KMS-11 (cell line): ENCODE results near the gene GSC2.

Experiments used
- H2AFZ ChIP-seq: fragments of 200-600 bp; sonication (generic); 2 replicates; pipeline ENCODE4 v1.6.1; 2016; ENCODE audit warnings: antibody characterized with exemption, mixed run types, low read depth
- H3K27ac ChIP-seq: fragments of 200-600 bp; sonication (generic); 2 replicates; pipeline ENCODE4 v1.6.1; 2016; ENCODE audit warnings: mild to moderate bottlenecking, mixed run types
- H3K27me3 ChIP-seq: fragments of 200-600 bp; sonication (generic); 2 replicates; pipeline ENCODE4 v1.6.1; 2017; ENCODE audit warnings: mild to moderate bottlenecking, low read depth, mixed run types, moderate library complexity; ENCODE audit not compliant: insufficient read depth
- H3K36me3 ChIP-seq: fragments of 200-600 bp; sonication (generic); 2 replicates; pipeline ENCODE4 v1.6.1; 2017; ENCODE audit warnings: mild to moderate bottlenecking, mixed run types; ENCODE audit not compliant: insufficient read depth
- H3K4me1 ChIP-seq: fragments of 200-600 bp; sonication (generic); 2 replicates; pipeline ENCODE4 v1.6.1; 2016; ENCODE audit warnings: mild to moderate bottlenecking, low read depth, mixed run types; ENCODE audit not compliant: poor library complexity, severe bottlenecking
- H3K4me2 ChIP-seq: fragments of 200-600 bp; sonication (generic); 2 replicates; pipeline ENCODE4 v1.7.0; 2016; ENCODE audit warnings: mild to moderate bottlenecking, mixed run types
- H3K4me3 ChIP-seq: fragments of 200-600 bp; sonication (generic); IDR thresholded peaks from 2 replicates; pipeline ENCODE4 v1.6.1; 2017; ENCODE audit warnings: low read depth, low read length, mixed read lengths; ENCODE audit not compliant: insufficient read depth
- H3K79me2 ChIP-seq: fragments of 200-600 bp; sonication (generic); 2 replicates; pipeline ENCODE4 v1.6.1; 2016; ENCODE audit warnings: low read depth, mixed run types; ENCODE audit not compliant: insufficient read depth
- H3K9ac ChIP-seq: fragments of 200-600 bp; sonication (generic); 2 replicates; pipeline ENCODE4 v1.6.1; 2016; ENCODE audit warnings: mild to moderate bottlenecking, mixed run types
- H4K20me1 ChIP-seq: fragments of 200-600 bp; sonication (generic); 2 replicates; pipeline ENCODE4 v1.6.1; 2016; ENCODE audit warnings: mild to moderate bottlenecking, mixed run types; ENCODE audit not compliant: insufficient read depth
- TF ChIP-seq, protein P1 (sequence below): fragments of 200-600 bp; sonication (generic); conservative IDR thresholded peaks from 2 replicates; pipeline ENCODE4 v1.6.1; 2017; ENCODE audit warnings: low read depth, mild to moderate bottlenecking, antibody characterized with exemption, low read length, moderate library complexity, mixed read lengths

Gene GSC2

DNA sequence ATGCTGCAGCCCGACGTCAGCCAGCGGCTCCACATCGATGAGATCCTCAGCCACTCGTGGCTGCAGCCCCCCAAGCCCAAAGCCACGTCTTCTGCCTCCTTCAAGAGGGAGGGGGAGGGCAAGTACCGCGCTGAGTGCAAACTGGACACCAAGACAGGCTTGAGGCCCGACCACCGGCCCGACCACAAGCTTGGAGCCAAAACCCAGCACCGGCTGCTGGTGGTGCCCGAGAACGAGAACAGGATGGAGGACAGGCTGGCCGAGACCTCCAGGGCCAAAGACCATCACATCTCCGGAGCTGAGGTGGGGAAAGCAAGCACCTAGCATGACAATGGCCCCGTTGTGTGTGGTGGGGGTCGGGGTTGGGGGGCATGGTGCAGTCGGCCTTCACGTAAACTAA lies 17.9 kb downstream of the GSC2 start:
- Histone ChIP-seq H3K9ac (no peak overlapping the region), H3K4me1 (no peaks in the 10 kb centered on the region), H2AFZ (no peak overlapping the region), H4K20me1 (no peaks in the 10 kb centered on the region), H3K79me2 (no peaks in the 10 kb centered on the region), H3K4me2 (no peak overlapping the region), H3K27me3 (no peaks in the 10 kb centered on the region), H3K36me3 (no peaks in the 10 kb centered on the region), H3K4me3 (no peak overlapping the region), H3K27ac (no peak overlapping the region)
- TF ChIP-seq, protein P1, sequence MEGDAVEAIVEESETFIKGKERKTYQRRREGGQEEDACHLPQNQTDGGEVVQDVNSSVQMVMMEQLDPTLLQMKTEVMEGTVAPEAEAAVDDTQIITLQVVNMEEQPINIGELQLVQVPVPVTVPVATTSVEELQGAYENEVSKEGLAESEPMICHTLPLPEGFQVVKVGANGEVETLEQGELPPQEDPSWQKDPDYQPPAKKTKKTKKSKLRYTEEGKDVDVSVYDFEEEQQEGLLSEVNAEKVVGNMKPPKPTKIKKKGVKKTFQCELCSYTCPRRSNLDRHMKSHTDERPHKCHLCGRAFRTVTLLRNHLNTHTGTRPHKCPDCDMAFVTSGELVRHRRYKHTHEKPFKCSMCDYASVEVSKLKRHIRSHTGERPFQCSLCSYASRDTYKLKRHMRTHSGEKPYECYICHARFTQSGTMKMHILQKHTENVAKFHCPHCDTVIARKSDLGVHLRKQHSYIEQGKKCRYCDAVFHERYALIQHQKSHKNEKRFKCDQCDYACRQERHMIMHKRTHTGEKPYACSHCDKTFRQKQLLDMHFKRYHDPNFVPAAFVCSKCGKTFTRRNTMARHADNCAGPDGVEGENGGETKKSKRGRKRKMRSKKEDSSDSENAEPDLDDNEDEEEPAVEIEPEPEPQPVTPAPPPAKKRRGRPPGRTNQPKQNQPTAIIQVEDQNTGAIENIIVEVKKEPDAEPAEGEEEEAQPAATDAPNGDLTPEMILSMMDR = no peak

DNA sequence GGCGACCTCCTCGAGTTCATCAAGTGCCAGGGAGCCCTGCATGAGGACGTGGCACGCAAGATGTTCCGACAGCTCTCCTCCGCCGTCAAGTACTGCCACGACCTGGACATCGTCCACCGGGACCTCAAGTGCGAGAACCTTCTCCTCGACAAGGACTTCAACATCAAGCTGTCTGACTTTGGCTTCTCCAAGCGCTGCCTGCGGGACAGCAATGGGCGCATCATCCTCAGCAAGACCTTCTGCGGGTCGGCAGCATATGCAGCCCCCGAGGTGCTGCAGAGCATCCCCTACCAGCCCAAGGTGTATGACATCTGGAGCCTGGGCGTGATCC lies 18.4 kb downstream of the GSC2 start:
- Histone ChIP-seq H3K4me2 (no peak overlapping the region), H3K4me1 (no peaks in the 10 kb centered on the region), H3K79me2 (no peaks in the 10 kb centered on the region), H2AFZ (no peak overlapping the region), H3K27ac (no peak overlapping the region), H3K4me3 (no peak overlapping the region), H3K9ac (no peak overlapping the region), H4K20me1 (no peaks in the 10 kb centered on the region), H3K27me3 (no peaks in the 10 kb centered on the region), H3K36me3 (no peaks in the 10 kb centered on the region)
- TF ChIP-seq, protein P1 = no peak

DNA sequence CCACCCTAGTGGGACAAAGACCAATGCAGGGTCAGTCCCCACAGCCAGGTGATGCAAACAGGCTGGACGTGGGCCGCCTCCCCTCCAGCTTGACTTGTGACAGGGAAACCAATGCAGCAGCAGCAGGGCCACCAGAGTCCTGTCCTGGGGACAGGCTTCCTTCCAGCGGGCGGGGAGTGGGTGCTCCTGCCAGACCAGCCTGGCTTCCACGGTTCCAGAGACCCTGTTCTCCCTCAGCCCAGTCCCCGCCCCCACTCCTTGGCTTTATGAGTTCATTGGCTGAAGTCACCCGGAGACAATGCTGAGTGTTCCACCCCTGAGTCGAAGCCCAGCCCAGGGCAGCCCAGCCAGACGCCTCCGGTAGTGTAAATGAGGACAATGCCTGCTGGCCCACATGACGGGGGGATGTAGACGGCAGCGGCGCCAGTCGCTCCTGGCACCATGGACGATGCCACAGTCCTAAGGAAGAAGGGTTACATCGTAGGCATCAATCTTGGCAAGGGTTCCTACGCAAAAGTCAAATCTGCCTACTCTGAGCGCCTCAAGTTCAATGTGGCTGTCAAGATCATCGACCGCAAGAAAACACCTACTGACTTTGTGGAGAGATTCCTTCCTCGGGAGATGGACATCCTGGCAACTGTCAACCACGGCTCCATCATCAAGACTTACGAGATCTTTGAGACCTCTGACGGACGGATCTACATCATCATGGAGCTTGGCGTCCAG lies 19.0 kb downstream of the GSC2 start, which contains the start of gene TSSK2:
Gene TSSK2 (plus strand): TSS at position 350 of the 726 bp plus-strand sequence. CDS start 92 bp downstream, at position 442.
- H3K27me3 ChIP-seq = no peaks in the 10 kb centered on the region
- no peaks in the 10 kb centered on the region for H4K20me1 ChIP-seq
- no peak within 1 kb of the TSS for H3K9ac ChIP-seq
- TF ChIP-seq, protein P1 = no peak
- no peaks in the 10 kb centered on the region for H3K4me1 ChIP-seq
- no peaks in the 10 kb centered on the region for H3K79me2 ChIP-seq
- no peak within 1 kb of the TSS for H3K4me3 ChIP-seq
- H3K36me3 ChIP-seq = no peaks in the 10 kb centered on the region
- H3K27ac ChIP-seq = no peak within 1 kb of the TSS
- no peak within 1 kb of the TSS for H3K4me2 ChIP-seq
- H2AFZ ChIP-seq = no peak within 1 kb of the TSS

DNA sequence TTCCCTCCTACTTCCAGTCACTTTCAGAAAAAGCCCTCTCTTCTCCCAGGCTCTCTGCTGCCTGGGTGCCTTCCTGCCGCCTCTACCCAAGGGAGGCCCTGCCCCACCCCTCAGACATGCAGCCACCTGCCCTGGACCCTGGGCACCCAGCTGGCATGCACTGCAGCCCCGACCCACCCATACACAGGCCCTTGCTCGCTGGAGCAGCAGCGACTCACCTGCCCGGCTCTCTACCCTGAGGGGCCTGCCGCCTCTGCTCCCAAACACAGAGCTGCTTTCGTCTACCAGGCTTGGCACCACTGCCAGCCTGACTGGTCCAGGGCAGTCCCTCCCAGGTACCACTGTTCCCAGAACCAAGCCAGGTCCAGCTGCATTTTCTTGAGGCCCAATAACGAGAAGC lies 20.2 kb downstream of the GSC2 start:
- no peaks in the 10 kb centered on the region for H3K36me3 ChIP-seq
- H3K9ac ChIP-seq = no peak overlapping the region
- no peaks in the 10 kb centered on the region for H3K4me1 ChIP-seq
- H3K79me2 ChIP-seq = no peaks in the 10 kb centered on the region
- H2AFZ ChIP-seq = no peak overlapping the region
- H3K27ac ChIP-seq = no peak overlapping the region
- H3K4me2 ChIP-seq = no peak overlapping the region
- H3K27me3 ChIP-seq = no peaks in the 10 kb centered on the region
- TF ChIP-seq, protein P1 = no peak
- no peak overlapping the region for H3K4me3 ChIP-seq
- H4K20me1 ChIP-seq = no peaks in the 10 kb centered on the region
